HEK293 (cell line): Measurements from ENCODE around the gene BCL2.

Source experiments
- CTCF ChIA-PET: fragments of 350-600 bp; formaldehyde crosslinking; extraction: SDS; loops from one replicate; lab custom pipeline; 2021; ENCODE audit warnings: antibody characterized with exemption; lab: Yijun Ruan, JAX
- POLR2A ChIA-PET: fragments of 300-600 bp; formaldehyde crosslinking; extraction: SDS; loops from one replicate; lab custom pipeline; 2020; ENCODE audit warnings: antibody characterized with exemption, inconsistent platforms; lab: Yijun Ruan, JAX
- H3K27ac ChIP-seq: fragments of 200-500 bp; sonication (Bioruptor generic); 2 replicates; pipeline ENCODE4 v1.5.1; 2014; ENCODE audit warnings: low read depth, low read length, control low read depth, inconsistent platforms; ENCODE audit errors: extremely low read depth
- H3K36me3 ChIP-seq, 2 experiments: fragments of 200-500 bp in 1 of 2; sonication (Bioruptor generic) in 1 of 2; 1 replicate in 1 of 2; 2 replicates in 1 of 2; pipeline ENCODE4 v1.5.1; 2014 to 2017; ENCODE audit warnings: inconsistent platforms in 2 of 2, low read length in 2 of 2; ENCODE audit not compliant: control insufficient read depth in 2 of 2, insufficient read depth in 1 of 2
- H3K4me1 ChIP-seq: fragments of 200-500 bp; sonication (Bioruptor generic); 2 replicates; pipeline ENCODE4 v1.5.1; 2014; ENCODE audit warnings: mild to moderate bottlenecking, low read length, inconsistent platforms; ENCODE audit not compliant: control insufficient read depth, insufficient read depth
- H3K4me3 ChIP-seq: 2 replicates; pipeline ENCODE4 v1.5.1; 2011; ENCODE audit warnings: low read depth, mild to moderate bottlenecking, control low read depth, low read length, moderate library complexity
- H3K9me3 ChIP-seq: fragments of 200-500 bp; sonication (Bioruptor generic); 2 replicates; pipeline ENCODE4 v1.5.1; 2014; ENCODE audit warnings: low read depth, low read length, inconsistent platforms; ENCODE audit not compliant: control insufficient read depth, insufficient read depth
- FEZF1 ChIP-seq: fragments of 450-650 bp; formaldehyde crosslinking; IDR thresholded peaks from 2 replicates; pipeline ENCODE4 v1.5.1; 2016; ENCODE audit warnings: missing biosample characterization, missing genetic modification characterization
- GLIS2 ChIP-seq: fragments of 450-650 bp; formaldehyde crosslinking; IDR thresholded peaks from 2 replicates; pipeline ENCODE4 v1.5.1; 2016; ENCODE audit warnings: missing biosample characterization, missing genetic modification characterization
- KLF7 ChIP-seq: fragments of 450-650 bp; formaldehyde crosslinking; IDR thresholded peaks from 2 replicates; pipeline ENCODE4 v1.5.1; 2016; ENCODE audit warnings: missing biosample characterization, missing genetic modification characterization, borderline replicate concordance
- PRDM1 ChIP-seq: fragments of 450-650 bp; formaldehyde crosslinking; IDR thresholded peaks from 2 replicates; pipeline ENCODE4; 2016; ENCODE audit warnings: missing biosample characterization, missing genetic modification characterization
- PRDM6 ChIP-seq: fragments of 450-650 bp; formaldehyde crosslinking; IDR thresholded peaks from 2 replicates; pipeline ENCODE4 v1.5.1; 2017; ENCODE audit warnings: missing biosample characterization, missing genetic modification characterization
- RBAK ChIP-seq: fragments of 450-650 bp; formaldehyde crosslinking; IDR thresholded peaks from 2 replicates; pipeline ENCODE4 v1.5.1; 2016; ENCODE audit warnings: missing biosample characterization, missing genetic modification characterization
- SP2 ChIP-seq: fragments of 450-650 bp; formaldehyde crosslinking; IDR thresholded peaks from 2 replicates; pipeline ENCODE4 v1.5.1; 2016; ENCODE audit warnings: missing biosample characterization, missing genetic modification characterization
- WT1 ChIP-seq: fragments of 450-650 bp; formaldehyde crosslinking; IDR thresholded peaks from 2 replicates; pipeline ENCODE4 v1.5.1; 2016; ENCODE audit warnings: missing biosample characterization, missing genetic modification characterization
- ZFHX2 ChIP-seq: fragments of 450-650 bp; formaldehyde crosslinking; conservative IDR thresholded peaks from 2 replicates; pipeline ENCODE4 v1.5.1; 2016; ENCODE audit warnings: missing biosample characterization, missing genetic modification characterization
- ZFP3 ChIP-seq: fragments of 450-650 bp; formaldehyde crosslinking; IDR thresholded peaks from 2 replicates; pipeline ENCODE4 v1.5.1; 2016; ENCODE audit warnings: low read depth, missing biosample characterization, missing genetic modification characterization
- ZNF121 ChIP-seq: fragments of 450-650 bp; formaldehyde crosslinking; IDR thresholded peaks from 2 replicates; pipeline ENCODE4 v1.5.1; 2016; ENCODE audit warnings: missing biosample characterization, missing genetic modification characterization
- ZNF24 ChIP-seq: fragments of 450-650 bp; formaldehyde crosslinking; IDR thresholded peaks from 2 replicates; pipeline ENCODE4 v1.5.1; 2016; ENCODE audit warnings: missing biosample characterization, missing genetic modification characterization
- ZNF280C ChIP-seq: fragments of 450-650 bp; formaldehyde crosslinking; IDR thresholded peaks from 2 replicates; pipeline ENCODE4 v1.5.1; 2016; ENCODE audit warnings: missing biosample characterization, missing genetic modification characterization
- ZNF362 ChIP-seq: fragments of 450-650 bp; formaldehyde crosslinking; IDR thresholded peaks from 2 replicates; pipeline ENCODE4 v1.5.1; 2016; ENCODE audit warnings: missing biosample characterization, missing genetic modification characterization
- ZNF518A ChIP-seq: fragments of 450-650 bp; formaldehyde crosslinking; conservative IDR thresholded peaks from 2 replicates; pipeline ENCODE4 v1.5.1; 2016; ENCODE audit warnings: low read depth, missing biosample characterization, missing genetic modification characterization
- ZNF530 ChIP-seq: fragments of 450-650 bp; formaldehyde crosslinking; IDR thresholded peaks from 2 replicates; pipeline ENCODE4 v1.5.1; 2016; ENCODE audit warnings: low read depth, missing biosample characterization, missing genetic modification characterization
- ZNF645 ChIP-seq: fragments of 450-650 bp; formaldehyde crosslinking; IDR thresholded peaks from 2 replicates; pipeline ENCODE4; 2016; ENCODE audit warnings: missing biosample characterization, missing genetic modification characterization
- ZNF776 ChIP-seq: fragments of 450-650 bp; formaldehyde crosslinking; IDR thresholded peaks from 2 replicates; pipeline ENCODE4 v1.5.0; 2017; ENCODE audit warnings: missing biosample characterization, missing genetic modification characterization, borderline replicate concordance
- ZXDB ChIP-seq: fragments of 450-650 bp; formaldehyde crosslinking; IDR thresholded peaks from 2 replicates; pipeline ENCODE4 v1.5.1; 2016; ENCODE audit warnings: missing biosample characterization, missing genetic modification characterization

BCL2 gene

GRCh38 chr18:63284173-63284799, 35.3 kb downstream of the BCL2 start (continued):
- TF ChIP-seq GLIS2 (tag by site-specific recombination) (no peak), ZNF530 (tag by site-specific recombination) (no peak), ZXDB (tag by site-specific recombination) (no peak), ZFP3 (tag by site-specific recombination) (no peak)

- Histone ChIP-seq H3K27ac (no peak overlapping the region), H3K9me3 (no peaks in the 10 kb centered on the region), H3K4me1 (peaks cover 20% of the 10 kb centered on the region; the same call in 1 of the 2 replicates), H3K4me3 (no peak overlapping the region), H3K36me3 (no peaks in the 10 kb centered on the region)
- ChIA-PET CTCF (interaction anchor here (1.0 kb wide), 1 partner anchor 44 kb away, joined by 3 read pairs; no protein-coding TSS in a partner anchor), POLR2A (no interaction called here)
- TF ChIP-seq ZNF776 (no peak), PRDM1 (tag by site-specific recombination) (no peak), PRDM6 (peak; percentile 56; the same call in 1 of the 2 replicates), KLF7 (tag by site-specific recombination) (no peak), WT1 (no peak), ZNF24 (tag by site-specific recombination) (no peak), ZNF121 (tag by site-specific recombination) (no peak), ZNF362 (tag by site-specific recombination) (no peak), ZNF518A (tag by site-specific recombination) (no peak), ZFHX2 (tag by site-specific recombination) (no peak), ZNF645 (tag by site-specific recombination) (no peak), SP2 (tag by site-specific recombination) (no peak), ZNF280C (tag by site-specific recombination) (no peak), FEZF1 (tag by site-specific recombination) (peak; percentile 80), RBAK (tag by site-specific recombination) (no peak)
Observed at GRCh38 chr18:63283305-63284094, 36.1 kb downstream of the BCL2 start.
